ENCODE results near the gene OGT.

GRCh38 chrX:71509289-71509688, 23.6 kb upstream of the OGT start:
- no peak for TF ChIP-seq CTCF (IDR thresholded peaks at IDR 0.05)
- TF ChIP-seq EZH2phosphoT487 (IDR thresholded peaks at IDR 0.05) = no peak
